ENCODE data around the gene FAM13C. TPM values are rescaled to one million over a fixed set of nuclear protein-coding genes. Genes with fewer than 3 reads are reported as not detected.

Gene FAM13C
- total RNA-seq, 2 experiments from 2014 or later: not detected

DNA sequence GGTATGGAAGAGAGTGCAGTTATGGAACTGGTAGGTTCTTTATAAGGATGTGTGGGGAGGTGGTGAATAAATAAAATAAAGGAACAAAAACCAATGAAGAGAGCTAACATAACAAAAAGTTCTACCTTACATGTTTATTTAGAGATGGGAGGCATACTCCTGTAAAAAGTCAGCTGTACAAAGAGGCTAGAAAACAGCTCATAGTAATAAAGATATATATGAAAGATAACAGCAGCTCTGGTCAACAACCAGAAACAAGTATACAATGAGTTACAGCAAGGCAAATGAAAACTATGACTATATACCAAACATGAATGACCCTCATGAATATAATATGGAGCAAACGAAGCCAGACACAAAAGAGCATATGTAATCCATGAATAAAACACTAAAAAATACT, 62.0 kb downstream of the FAM13C start:
- ChIA-PET POLR2A (no interaction called here), CTCF (no interaction called here)
- no peaks in the 10 kb centered on the region for H3K27me3 Mint-ChIP-seq
- no peaks in the 10 kb centered on the region for H3K9me3 Mint-ChIP-seq
- no peak overlapping the region for H3K27ac Mint-ChIP-seq
- H3K36me3 Mint-ChIP-seq (ENCODE audit: low read depth): no peaks in the 10 kb centered on the region
- no peak overlapping the region for H3K4me3 Mint-ChIP-seq
- no peaks in the 10 kb centered on the region for H3K4me1 Mint-ChIP-seq
- no peak for DNase-seq

DNA sequence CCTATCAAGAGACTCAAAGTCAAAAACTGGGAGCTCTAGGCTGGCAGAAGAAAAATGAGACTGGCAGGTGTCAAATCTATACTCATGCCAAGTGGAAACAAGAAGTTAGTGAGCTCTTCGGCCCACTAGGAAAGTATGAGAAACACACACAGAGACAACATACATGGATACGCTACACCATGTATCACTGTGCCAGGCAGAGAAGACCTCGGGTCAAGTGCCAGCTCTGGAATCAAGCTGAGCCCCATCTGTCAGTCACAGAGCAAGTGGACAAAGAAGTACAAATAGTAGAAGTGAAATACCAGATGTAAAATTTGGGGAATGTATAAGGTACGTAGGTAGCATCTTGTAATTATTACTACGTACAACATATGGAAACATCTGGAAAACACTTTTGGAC, 62.4 kb downstream of the FAM13C start:
- ChIA-PET CTCF (no interaction called here), POLR2A (no interaction called here)
- Mint-ChIP-seq H3K27ac (no peak overlapping the region), H3K4me3 (no peak overlapping the region), H3K27me3 (no peaks in the 10 kb centered on the region), H3K4me1 (no peaks in the 10 kb centered on the region), H3K9me3 (no peaks in the 10 kb centered on the region), H3K36me3 (ENCODE audit: low read depth) (no peaks in the 10 kb centered on the region)
- no peak for DNase-seq

DNA sequence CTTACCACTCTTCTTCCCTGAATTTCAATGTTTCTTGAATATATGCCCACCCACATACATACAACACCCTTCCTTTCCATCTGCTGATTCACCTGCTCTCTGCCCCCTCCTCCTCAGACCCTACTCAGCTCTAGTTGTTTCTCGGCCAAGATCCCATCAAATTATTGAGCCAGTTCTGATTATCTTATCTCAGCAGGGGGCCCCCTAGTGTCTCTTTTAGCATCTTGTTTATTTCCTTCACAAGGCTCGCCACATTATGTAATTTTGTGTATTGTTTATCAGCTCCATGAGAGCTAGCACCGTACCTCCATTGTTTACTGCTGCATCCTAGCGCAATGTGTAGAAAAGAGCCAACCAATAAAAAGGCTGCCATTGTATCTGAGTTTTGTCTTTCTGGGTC, 71.9 kb downstream of the FAM13C start:
- Mint-ChIP-seq H3K4me3 (no peak overlapping the region), H3K9me3 (no peaks in the 10 kb centered on the region), H3K27ac (no peak overlapping the region), H3K27me3 (no peaks in the 10 kb centered on the region), H3K36me3 (ENCODE audit: low read depth) (no peaks in the 10 kb centered on the region), H3K4me1 (no peaks in the 10 kb centered on the region)
- ChIA-PET POLR2A (no interaction called here), CTCF (no interaction called here)
- no peak for DNase-seq

DNA sequence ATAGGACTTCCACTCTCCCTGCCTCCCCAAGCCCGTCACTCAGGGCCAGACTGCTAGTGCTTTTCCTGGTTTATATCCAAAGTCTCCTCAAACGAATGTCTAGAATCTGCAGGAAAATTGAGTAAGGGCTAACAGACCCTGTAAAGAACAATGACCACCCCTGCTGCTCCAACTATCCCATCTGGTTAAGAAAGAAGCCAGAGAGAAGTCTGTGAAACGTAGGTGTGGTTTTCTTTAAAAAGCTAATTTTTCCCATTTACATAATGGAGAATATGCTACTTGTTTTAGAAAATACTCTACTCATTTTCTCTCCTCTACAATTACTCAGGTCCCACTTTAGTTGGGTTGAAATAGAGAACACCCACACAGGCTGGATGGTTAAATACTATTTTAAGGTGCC, 72.5 kb downstream of the FAM13C start:
- DNase-seq: no peak
- ChIA-PET POLR2A (no interaction called here), CTCF (no interaction called here)
- Mint-ChIP-seq H3K4me1 (no peaks in the 10 kb centered on the region), H3K36me3 (ENCODE audit: low read depth) (no peaks in the 10 kb centered on the region), H3K27me3 (no peaks in the 10 kb centered on the region), H3K9me3 (no peaks in the 10 kb centered on the region), H3K27ac (no peak overlapping the region), H3K4me3 (no peak overlapping the region)

DNA sequence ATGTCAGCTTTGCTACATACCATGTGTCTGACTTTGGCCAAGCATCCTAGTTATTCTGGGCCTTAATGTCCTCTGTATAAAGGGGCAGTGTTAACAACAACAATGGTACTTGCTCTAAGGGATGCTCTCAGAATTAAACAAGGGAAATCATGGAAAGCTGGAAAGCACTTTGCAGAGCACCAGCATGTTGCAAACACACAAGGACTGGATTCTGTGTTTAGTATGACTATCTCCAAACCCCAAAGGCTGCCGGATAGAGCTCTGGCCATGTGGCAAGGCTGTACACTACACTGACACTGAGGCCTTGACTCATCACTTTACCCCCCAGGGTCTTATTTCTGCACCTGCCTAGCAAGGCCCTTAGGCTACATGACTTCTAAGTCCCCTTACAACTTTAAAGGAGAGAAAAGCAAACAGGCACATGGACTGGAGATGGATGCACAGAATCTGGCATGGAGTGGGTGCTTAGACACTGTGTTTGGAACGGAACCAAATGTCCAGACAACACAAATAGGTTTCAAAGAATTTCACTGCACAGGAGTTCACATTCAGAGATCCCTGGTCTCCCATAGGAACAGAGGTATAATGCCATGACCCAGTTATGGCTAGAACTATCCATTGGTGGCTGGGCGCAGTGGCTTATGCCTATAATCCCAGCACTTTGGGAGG, 74.6 kb downstream of the FAM13C start:
- no peak for DNase-seq
- Mint-ChIP-seq H3K27me3 (no peaks in the 10 kb centered on the region), H3K9me3 (no peaks in the 10 kb centered on the region), H3K4me1 (no peaks in the 10 kb centered on the region), H3K4me3 (no peak overlapping the region), H3K36me3 (ENCODE audit: low read depth) (no peaks in the 10 kb centered on the region), H3K27ac (no peak overlapping the region)
- CTCF ChIA-PET: no interaction called here
- POLR2A ChIA-PET: no interaction called here

DNA sequence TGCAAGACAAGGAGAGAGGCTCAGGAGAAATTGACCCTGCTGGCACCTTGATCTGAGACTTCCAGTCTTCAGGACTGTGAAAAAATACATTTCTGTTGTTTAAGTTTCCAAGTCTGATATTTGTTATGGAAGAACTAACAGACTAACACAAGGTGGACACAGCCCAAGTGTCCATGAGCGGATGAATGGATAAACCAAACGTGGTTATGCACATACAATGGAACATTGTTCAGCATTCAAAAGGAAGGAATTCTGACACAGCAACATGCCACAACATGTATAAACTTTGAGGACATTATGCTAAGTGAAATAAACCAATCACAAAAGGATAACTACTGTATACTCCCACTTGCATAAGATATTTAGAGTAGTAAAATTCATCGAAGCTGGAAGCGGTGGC, 76.5 kb downstream of the FAM13C start:
- no peaks in the 10 kb centered on the region for H3K36me3 Mint-ChIP-seq (ENCODE audit: low read depth)
- no peak for DNase-seq
- H3K4me1 Mint-ChIP-seq: no peaks in the 10 kb centered on the region
- POLR2A ChIA-PET: no interaction called here
- H3K27me3 Mint-ChIP-seq: no peaks in the 10 kb centered on the region
- H3K27ac Mint-ChIP-seq: no peak overlapping the region
- CTCF ChIA-PET: no interaction called here
- no peak overlapping the region for H3K4me3 Mint-ChIP-seq
- no peaks in the 10 kb centered on the region for H3K9me3 Mint-ChIP-seq

DNA sequence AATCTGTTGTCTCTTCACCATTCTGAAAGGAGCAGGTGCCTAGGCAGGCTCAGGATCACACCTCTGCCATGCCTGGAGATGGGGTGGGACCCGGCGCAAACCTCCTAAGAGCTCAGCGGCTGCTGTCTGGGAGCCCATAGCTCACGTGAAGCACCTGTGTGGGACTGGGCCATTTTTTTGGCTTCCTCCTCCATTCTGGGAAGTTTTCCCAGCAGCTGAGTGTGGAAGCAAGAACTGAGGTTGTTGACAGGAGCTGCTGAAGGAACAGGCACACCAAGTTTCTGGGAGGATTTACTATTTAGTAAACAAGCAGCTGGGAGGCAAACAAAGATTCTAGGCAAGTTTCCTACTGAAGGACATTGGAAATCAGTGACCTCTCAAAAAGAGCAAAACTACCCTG, 77.3 kb downstream of the FAM13C start:
- no peaks in the 10 kb centered on the region for H3K4me1 Mint-ChIP-seq
- no peak overlapping the region for H3K4me3 Mint-ChIP-seq
- H3K36me3 Mint-ChIP-seq (ENCODE audit: low read depth): no peaks in the 10 kb centered on the region
- no peak for DNase-seq
- H3K27me3 Mint-ChIP-seq: no peaks in the 10 kb centered on the region
- no peaks in the 10 kb centered on the region for H3K9me3 Mint-ChIP-seq
- POLR2A ChIA-PET: no interaction called here
- CTCF ChIA-PET: no interaction called here
- H3K27ac Mint-ChIP-seq: no peak overlapping the region

DNA sequence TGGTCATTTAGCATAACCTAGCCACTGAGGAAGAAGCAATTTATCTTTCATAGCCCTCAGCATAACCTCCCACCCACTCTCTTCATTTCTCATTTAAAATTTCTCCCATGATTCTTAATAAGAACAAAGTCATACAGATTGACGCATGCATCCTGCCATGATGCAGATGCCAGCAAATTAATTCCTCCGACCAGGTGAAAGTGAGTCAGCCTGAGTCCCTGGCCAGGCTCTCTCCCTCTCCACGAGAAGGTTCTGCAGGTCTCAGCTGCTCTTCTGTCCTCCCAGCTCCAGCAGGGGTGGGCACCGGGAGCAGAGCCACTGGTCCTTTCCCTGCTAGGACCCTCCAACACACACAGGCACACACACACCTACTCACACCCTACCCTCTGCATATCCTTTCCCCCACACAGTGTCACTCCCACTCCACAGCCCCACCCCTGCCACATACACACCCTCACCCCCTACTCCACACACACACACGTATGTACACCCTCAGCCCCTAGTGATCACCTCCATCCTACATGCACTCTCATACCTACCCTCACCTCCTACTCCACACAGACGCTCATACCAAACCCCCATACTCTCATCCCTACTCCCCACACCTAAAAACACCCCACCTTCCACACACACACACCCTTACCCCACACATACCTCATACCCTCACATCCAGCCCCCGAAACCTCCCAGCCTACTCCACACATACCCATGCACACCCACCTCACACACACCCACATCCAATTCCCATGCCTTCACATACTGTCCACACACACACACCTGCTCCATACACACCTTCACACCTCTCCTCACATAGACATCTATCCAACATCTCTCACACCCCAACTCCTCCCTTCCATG, 78.0 kb downstream of the FAM13C start:
- ChIA-PET CTCF (no interaction called here), POLR2A (no interaction called here)
- H3K4me3 Mint-ChIP-seq: no peak overlapping the region
- no peaks in the 10 kb centered on the region for H3K9me3 Mint-ChIP-seq
- H3K36me3 Mint-ChIP-seq (ENCODE audit: low read depth): no peaks in the 10 kb centered on the region
- no peak for DNase-seq
- no peak overlapping the region for H3K27ac Mint-ChIP-seq
- no peaks in the 10 kb centered on the region for H3K27me3 Mint-ChIP-seq
- H3K4me1 Mint-ChIP-seq: no peaks in the 10 kb centered on the region

DNA sequence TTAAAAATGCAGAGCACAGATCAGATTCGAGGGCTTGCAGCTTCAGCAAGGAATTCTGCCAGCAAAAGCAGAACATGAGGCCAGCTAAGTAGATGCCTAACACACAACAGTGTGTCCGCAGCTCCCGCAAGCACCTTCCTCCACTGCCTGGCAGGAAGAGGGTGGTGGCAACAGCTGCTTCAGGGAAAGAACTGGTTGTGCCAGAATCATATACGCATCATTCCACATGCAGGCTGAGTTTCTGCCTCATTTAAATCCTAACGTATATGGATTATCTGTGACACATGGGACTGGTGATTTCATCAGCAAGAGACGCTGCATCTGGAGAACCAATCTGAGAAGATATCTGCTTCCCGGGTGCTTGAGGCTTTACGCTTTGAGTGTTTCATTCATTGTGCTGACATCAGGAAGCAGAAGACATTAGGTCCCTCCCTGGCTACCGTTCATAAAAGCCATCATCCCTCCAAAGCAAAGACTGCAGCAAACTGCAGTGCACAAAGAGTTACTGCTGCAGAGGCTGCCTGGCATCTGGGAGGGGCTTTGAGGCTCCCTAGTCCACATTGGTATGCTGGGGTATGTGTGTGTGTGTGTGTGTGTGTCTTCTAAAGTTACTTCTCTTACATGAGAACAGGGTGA, 78.8 kb downstream of the FAM13C start:
- Mint-ChIP-seq H3K27ac (no peak overlapping the region), H3K4me3 (no peak overlapping the region), H3K36me3 (ENCODE audit: low read depth) (no peaks in the 10 kb centered on the region), H3K27me3 (no peaks in the 10 kb centered on the region), H3K9me3 (no peaks in the 10 kb centered on the region), H3K4me1 (no peaks in the 10 kb centered on the region)
- CTCF ChIA-PET: no interaction called here
- no peak for DNase-seq
- POLR2A ChIA-PET: no interaction called here

DNA sequence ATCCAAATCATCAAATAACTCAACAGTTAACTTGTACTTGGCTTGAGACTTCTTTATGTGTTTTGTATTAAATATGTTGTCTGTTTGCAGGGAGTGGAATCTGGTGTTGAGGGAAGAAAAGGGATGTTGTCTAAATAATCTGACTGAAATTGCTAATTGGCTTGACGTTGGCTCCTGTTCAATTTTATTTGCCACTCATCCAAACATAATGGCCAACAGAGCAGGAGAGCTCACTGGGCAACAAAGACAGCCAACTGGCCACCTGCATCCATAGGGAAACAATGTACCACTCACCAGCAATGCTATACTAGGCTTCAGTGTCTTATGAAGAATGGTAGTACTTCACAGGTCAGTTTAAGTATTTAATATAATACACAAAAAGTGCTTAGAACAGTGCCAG, 80.5 kb downstream of the FAM13C start:
- no peak for DNase-seq
- H3K27me3 Mint-ChIP-seq: no peaks in the 10 kb centered on the region
- no peaks in the 10 kb centered on the region for H3K36me3 Mint-ChIP-seq (ENCODE audit: low read depth)
- no peaks in the 10 kb centered on the region for H3K4me1 Mint-ChIP-seq
- H3K9me3 Mint-ChIP-seq: no peaks in the 10 kb centered on the region
- H3K27ac Mint-ChIP-seq: no peak overlapping the region
- H3K4me3 Mint-ChIP-seq: no peak overlapping the region
- ChIA-PET CTCF (no interaction called here), POLR2A (no interaction called here)

DNA sequence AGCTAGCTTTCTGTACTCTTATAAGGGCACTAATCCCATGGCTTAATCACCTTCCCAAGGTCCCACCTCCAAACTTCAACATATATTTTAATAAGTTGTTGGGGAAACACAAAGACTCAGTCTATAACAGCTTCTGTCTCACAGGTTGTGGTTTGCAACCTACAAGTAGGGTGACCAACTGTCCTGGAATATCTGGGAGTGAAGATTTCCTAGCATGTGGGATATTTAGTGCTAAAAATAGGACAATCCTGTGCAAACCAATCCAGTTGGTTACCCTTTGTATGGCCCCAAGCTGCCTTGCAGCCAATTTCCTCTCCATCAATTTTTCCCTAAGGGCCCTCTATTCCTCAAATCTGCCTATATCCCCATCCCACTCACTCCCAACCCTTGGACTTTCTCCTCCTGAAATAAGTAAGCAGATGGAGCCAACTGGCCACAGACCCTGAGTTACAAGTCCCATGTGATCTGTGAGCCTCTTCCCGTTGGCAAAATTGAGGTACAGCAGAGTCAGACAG, 82.3 kb downstream of the FAM13C start:
- H3K4me1 Mint-ChIP-seq: no peaks in the 10 kb centered on the region
- no peak overlapping the region for H3K4me3 Mint-ChIP-seq
- H3K36me3 Mint-ChIP-seq (ENCODE audit: low read depth): no peaks in the 10 kb centered on the region
- ChIA-PET POLR2A (no interaction called here), CTCF (no interaction called here)
- no peak overlapping the region for H3K27ac Mint-ChIP-seq
- no peaks in the 10 kb centered on the region for H3K27me3 Mint-ChIP-seq
- no peak for DNase-seq
- H3K9me3 Mint-ChIP-seq: no peaks in the 10 kb centered on the region

DNA sequence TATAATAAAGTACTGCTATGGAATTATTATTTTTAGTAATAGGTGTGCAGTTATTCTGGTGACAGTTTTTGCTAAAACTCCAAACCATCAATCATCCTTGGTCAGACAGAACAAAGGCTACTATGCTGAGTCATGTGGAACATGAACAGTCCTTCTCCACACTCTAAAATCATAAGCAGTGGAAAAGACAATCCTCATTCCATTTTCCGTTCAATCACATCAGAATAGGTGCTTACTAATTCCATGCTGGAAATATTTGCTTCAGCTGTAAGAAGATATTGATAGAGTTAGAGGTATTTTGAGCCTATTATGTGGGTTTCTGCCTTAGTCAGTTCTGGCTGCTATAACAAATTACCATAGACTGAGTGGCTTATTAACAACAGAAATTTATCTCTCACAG, 82.9 kb downstream of the FAM13C start:
- no peak for DNase-seq
- H3K9me3 Mint-ChIP-seq: no peaks in the 10 kb centered on the region
- no peaks in the 10 kb centered on the region for H3K4me1 Mint-ChIP-seq
- ChIA-PET CTCF (no interaction called here), POLR2A (no interaction called here)
- H3K27ac Mint-ChIP-seq: no peak overlapping the region
- H3K36me3 Mint-ChIP-seq (ENCODE audit: low read depth): no peaks in the 10 kb centered on the region
- H3K4me3 Mint-ChIP-seq: no peak overlapping the region
- no peaks in the 10 kb centered on the region for H3K27me3 Mint-ChIP-seq

DNA sequence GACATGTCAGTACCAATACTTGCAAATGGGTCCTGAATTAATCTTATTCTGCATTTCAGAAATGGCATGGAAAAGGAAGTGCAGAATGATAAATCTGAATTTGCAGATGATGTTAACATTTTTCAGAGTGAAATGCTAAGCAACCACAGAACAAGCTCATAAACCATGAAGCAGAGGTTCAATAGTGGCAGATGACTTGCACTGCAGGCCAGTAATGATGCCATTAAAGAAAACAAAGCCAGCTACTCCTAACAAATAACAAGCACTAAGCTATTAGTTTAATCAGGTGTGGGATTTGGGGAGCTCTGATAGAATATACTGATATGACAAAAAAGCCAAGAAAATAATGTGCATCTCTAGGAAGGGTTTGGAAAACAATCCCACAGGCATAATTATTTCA, 85.4 kb downstream of the FAM13C start:
- H3K4me3 Mint-ChIP-seq: no peak overlapping the region
- DNase-seq: no peak
- H3K27me3 Mint-ChIP-seq: no peaks in the 10 kb centered on the region
- POLR2A ChIA-PET: no interaction called here
- CTCF ChIA-PET: interaction anchor here (1.2 kb wide), 1 partner anchor 15 kb away, joined by 3 read pairs; no protein-coding TSS in a partner anchor
- H3K4me1 Mint-ChIP-seq: no peaks in the 10 kb centered on the region
- no peaks in the 10 kb centered on the region for H3K36me3 Mint-ChIP-seq (ENCODE audit: low read depth)
- no peak overlapping the region for H3K27ac Mint-ChIP-seq
- no peaks in the 10 kb centered on the region for H3K9me3 Mint-ChIP-seq

All from activated CD4-positive, alpha-beta T cell treated with anti-CD3 and anti-CD28 coated beads, Interleukin-2, amount 10 ng/mL, durations not matched to agents 7 days and 5 days (primary cell).